IPS-18c (cell line): ENCODE data around the gene GTF3C5.
"Not testable (repeated sequence)": the region's sequence is repeated elsewhere in the genome, so short reads cannot be mapped to it uniquely, and the experiment has no call there.

Experiments used
- H3K4me3 ChIP-seq: 2 replicates; pipeline ENCODE4 v1.7.0; 2013; ENCODE audit warnings: low read depth, mild to moderate bottlenecking, low read length, moderate library complexity; ENCODE audit not compliant: insufficient read depth
- H3K9me3 ChIP-seq: one replicate; pipeline ENCODE4 v1.6.1; 2013; ENCODE audit warnings: mild to moderate bottlenecking, low read length, moderate library complexity; ENCODE audit not compliant: control insufficient read depth, insufficient read depth

GTF3C5 gene

GRCh38 chr9:133071484-133072150, 40.8 kb downstream of the GTF3C5 start:
- Histone ChIP-seq H3K9me3 (no peaks in the 10 kb centered on the region), H3K4me3 (no peak overlapping the region)

GRCh38 chr9:133072210-133072609, 41.4 kb downstream of the GTF3C5 start:
- H3K9me3 ChIP-seq, H3K4me3 ChIP-seq: not testable (repeated sequence)

- Histone ChIP-seq H3K9me3 (no peaks in the 10 kb centered on the region), H3K4me3 (no peak overlapping the region)
Measured at GRCh38 chr9:133073086-133074014, 42.6 kb downstream of the GTF3C5 start.

GRCh38 chr9:133074111-133074651, 43.4 kb downstream of the GTF3C5 start:
- Histone ChIP-seq H3K4me3 (no peak overlapping the region), H3K9me3 (no peaks in the 10 kb centered on the region)

- H3K9me3 ChIP-seq = no peaks in the 10 kb centered on the region
- H3K4me3 ChIP-seq = no peak overlapping the region
Measured at GRCh38 chr9:133075925-133076630, 45.3 kb downstream of the GTF3C5 start.

DNA sequence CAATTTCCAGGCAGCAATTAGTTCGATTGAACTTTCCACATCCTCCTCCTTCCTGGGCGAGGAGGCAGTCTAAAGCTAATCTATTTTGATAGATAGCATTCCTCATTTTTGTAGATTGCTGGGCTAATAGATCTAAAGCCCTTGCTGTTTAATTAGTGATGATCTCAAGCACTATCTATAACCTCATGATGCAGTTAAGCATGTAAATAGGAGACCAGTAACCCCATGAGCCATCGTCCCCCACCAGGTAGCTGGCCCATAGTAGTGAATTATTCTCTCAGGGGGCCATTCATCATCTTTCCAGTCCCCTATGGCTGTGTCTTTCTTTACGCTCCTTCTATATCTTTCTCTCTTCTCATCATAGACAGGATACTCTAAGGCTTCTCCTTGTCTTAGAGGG, 45.9 kb downstream of the GTF3C5 start:
- no peak overlapping the region for H3K4me3 ChIP-seq

DNA sequence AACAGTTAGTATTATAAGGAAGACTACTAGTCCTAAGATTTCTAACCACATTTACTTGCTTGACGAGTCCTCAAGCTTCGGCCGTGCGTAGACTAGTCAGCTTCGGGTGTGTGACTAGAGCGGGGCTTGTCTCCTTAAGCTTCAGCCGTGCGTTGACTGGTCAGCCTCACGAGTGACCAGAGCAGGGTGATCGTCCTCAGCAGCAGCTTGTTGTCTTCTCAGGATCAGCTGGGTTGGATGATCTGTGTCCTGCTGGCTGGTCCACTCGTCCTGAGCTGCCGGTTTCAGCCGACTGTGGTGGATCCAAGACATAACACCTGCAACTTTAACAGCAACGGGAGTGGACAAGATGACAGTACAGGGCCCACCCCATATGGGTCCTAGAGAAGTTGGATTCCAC, 47.7 kb downstream of the GTF3C5 start:
- Histone ChIP-seq H3K4me3 (no peak overlapping the region), H3K9me3 (no peaks in the 10 kb centered on the region)

More for the DNA sequence above, 45.9 kb downstream of the GTF3C5 start:
- H3K9me3 ChIP-seq = no peaks in the 10 kb centered on the region

DNA sequence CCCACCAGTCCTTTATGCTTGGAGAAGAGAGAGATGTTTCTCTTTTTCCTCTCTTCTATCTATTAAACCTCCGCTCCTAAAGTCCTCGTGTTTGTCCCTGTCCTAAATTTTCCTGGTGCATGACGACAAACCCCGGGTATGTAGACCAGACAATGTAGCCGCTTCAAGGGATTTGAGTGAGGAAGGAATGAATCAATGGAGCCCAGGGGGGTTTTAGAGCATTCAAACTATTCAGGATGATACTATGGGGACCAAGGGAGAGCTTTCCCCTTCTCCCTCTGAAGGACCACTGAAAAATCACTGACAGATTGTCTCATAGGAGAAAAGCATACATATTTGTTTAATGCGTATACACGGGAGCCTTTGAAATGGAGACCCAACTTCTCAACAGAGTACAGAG, 49.4 kb downstream of the GTF3C5 start:
- Histone ChIP-seq H3K9me3 (no peaks in the 10 kb centered on the region), H3K4me3 (no peak overlapping the region)

- not testable (repeated sequence) for H3K9me3 ChIP-seq, H3K4me3 ChIP-seq
Measured at GRCh38 chr9:133080786-133081779, 50.3 kb downstream of the GTF3C5 start.

- not testable (repeated sequence) for H3K9me3 ChIP-seq, H3K4me3 ChIP-seq
Measured at GRCh38 chr9:133081957-133082644, 51.3 kb downstream of the GTF3C5 start.

GRCh38 chr9:133083688-133084087, 52.9 kb downstream of the GTF3C5 start:
- H3K9me3 ChIP-seq, H3K4me3 ChIP-seq: not testable (repeated sequence)

DNA sequence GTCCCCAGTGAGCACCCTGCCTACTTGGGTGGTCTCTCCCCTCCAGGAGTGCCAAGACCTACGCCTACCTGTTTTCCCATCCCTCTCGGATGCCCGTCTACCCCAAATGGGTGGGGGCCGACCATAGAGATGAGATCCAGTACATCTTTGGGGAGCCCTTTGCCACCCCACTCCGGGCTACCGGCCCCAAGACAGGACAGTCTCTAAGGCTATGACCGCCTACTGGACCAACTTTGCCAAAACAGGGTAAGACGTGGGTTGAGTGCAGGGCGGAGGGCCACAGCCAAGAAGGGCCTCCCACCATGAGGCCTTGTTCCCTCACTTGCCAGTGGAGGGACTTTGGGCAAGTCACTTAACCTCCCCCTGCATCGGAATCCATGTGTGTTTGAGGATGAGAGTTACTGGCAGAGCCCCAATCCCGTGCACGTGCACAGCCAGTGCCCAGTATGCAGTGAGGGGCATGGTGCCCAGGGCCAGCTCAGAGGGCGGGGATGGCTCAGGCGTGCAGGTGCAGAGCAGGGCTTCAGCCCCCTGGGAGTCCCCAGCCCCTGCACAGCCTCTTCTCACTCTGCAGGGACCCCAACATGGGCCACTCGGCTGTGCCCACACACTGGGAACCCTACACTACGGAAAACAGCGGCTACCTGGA, 55.5 kb downstream of the GTF3C5 start:
- not testable (repeated sequence) for H3K9me3 ChIP-seq, H3K4me3 ChIP-seq

- H3K4me3 ChIP-seq = no peak overlapping the region
- no peaks in the 10 kb centered on the region for H3K9me3 ChIP-seq
Measured at GRCh38 chr9:133086894-133087293, 56.1 kb downstream of the GTF3C5 start.

- H3K4me3 ChIP-seq = no peak overlapping the region
- H3K9me3 ChIP-seq = no peaks in the 10 kb centered on the region
Measured at GRCh38 chr9:133087429-133088145, 56.8 kb downstream of the GTF3C5 start.

GRCh38 chr9:133088146-133088750, 57.5 kb downstream of the GTF3C5 start:
- no peak overlapping the region for H3K4me3 ChIP-seq

More at GRCh38 chr9:133088146-133088750, 57.5 kb downstream of the GTF3C5 start:
- no peaks in the 10 kb centered on the region for H3K9me3 ChIP-seq
